Astrocyte (in vitro differentiated cells and primary cell): ENCODE data around the gene CFAP141.

Source experiments
- CTCF ChIP-seq: IDR thresholded peaks from 2 replicates; pipeline ENCODE4 v1.5.1; 2011; ENCODE audit warnings: low read depth, mild to moderate bottlenecking, inconsistent platforms, low read length, moderate library complexity; ENCODE audit not compliant: insufficient read depth
- EZH2 ChIP-seq: IDR thresholded peaks from 2 replicates; pipeline ENCODE4 v1.6.1; 2012; ENCODE audit warnings: mild to moderate bottlenecking, low read length, inconsistent platforms; ENCODE audit not compliant: insufficient read depth

- TF ChIP-seq CTCF (no peak), EZH2 (no peak)
Measured at GRCh38 chr1:154212083-154212482, 6.0 kb upstream of the CFAP141 start.
